Panc1 (cell line): ENCODE measurements around the gene IGIP.

Experiments
- CTCF ChIP-seq: fragments of 450-650 bp; IDR thresholded peaks from 2 replicates; pipeline ENCODE4 v1.5.1; 2017; ENCODE audit warnings: mild to moderate bottlenecking
- POLR2AphosphoS5 ChIP-seq: IDR thresholded peaks from 2 replicates; pipeline ENCODE4 v1.6.1; 2012; ENCODE audit warnings: mild to moderate bottlenecking, low read depth, low read length, moderate library complexity
- REST ChIP-seq, 2 experiments: IDR thresholded peaks; 2 replicates each; pipeline ENCODE4 v1.6.1; 2011 to 2012; ENCODE audit warnings: low read depth in 2 of 2, control low read depth in 1 of 2, low read length in 1 of 2, mild to moderate bottlenecking in 1 of 2, moderate library complexity in 1 of 2; ENCODE audit not compliant: insufficient read depth in 1 of 2
- SIN3A ChIP-seq: IDR thresholded peaks from 2 replicates; pipeline ENCODE4 v1.6.1; 2012; ENCODE audit warnings: low read depth, mild to moderate bottlenecking, low read length, moderate library complexity, borderline replicate concordance; ENCODE audit not compliant: insufficient read depth
- TCF7L2 ChIP-seq: IDR thresholded peaks from 2 replicates; pipeline ENCODE4 v1.6.1; 2011; ENCODE audit warnings: mild to moderate bottlenecking, low read depth, low read length, inconsistent platforms

- TF ChIP-seq CTCF, result no peak
- TF ChIP-seq TCF7L2, result no peak
- TF ChIP-seq REST (IDR thresholded peaks at IDR 0.05; ENCODE audit: insufficient read depth in 1 of 2, low read depth in 2 of 2, low read length in 1 of 2), result no peak
- TF ChIP-seq POLR2AphosphoS5, result no peak; the same call in 1 of the 2 replicates
- TF ChIP-seq SIN3A, result no peak
Observed at GRCh38 chr5:140175367-140176030, 49.8 kb downstream of the IGIP start.
